IPS-18a (cell line): ENCODE measurements around the gene TULP3.

Experiments used
- H3K27ac ChIP-seq: one replicate; pipeline ENCODE4 v1.5.1; 2013; ENCODE audit warnings: low read length
- H3K27me3 ChIP-seq: one replicate; pipeline ENCODE4 v1.6.1; 2013; ENCODE audit warnings: mild to moderate bottlenecking, low read length; ENCODE audit not compliant: control insufficient read depth, insufficient read depth
- H3K36me3 ChIP-seq: one replicate; pipeline ENCODE4 v1.6.1; 2013; ENCODE audit warnings: low read depth, low read length; ENCODE audit not compliant: control insufficient read depth
- H3K4me1 ChIP-seq: one replicate; pipeline ENCODE4 v1.6.1; 2013; ENCODE audit warnings: low read depth, low read length; ENCODE audit not compliant: control insufficient read depth
- H3K4me3 ChIP-seq: one replicate; pipeline ENCODE4 v1.5.1; 2013; ENCODE audit warnings: low read length
- H3K9ac ChIP-seq: one replicate; pipeline ENCODE4 v1.6.1; 2013; ENCODE audit warnings: mild to moderate bottlenecking, low read length, moderate library complexity
- H3K9me3 ChIP-seq: one replicate; pipeline ENCODE4 v1.6.1; 2013; ENCODE audit warnings: low read depth, low read length; ENCODE audit not compliant: control insufficient read depth

The TULP3 gene

DNA sequence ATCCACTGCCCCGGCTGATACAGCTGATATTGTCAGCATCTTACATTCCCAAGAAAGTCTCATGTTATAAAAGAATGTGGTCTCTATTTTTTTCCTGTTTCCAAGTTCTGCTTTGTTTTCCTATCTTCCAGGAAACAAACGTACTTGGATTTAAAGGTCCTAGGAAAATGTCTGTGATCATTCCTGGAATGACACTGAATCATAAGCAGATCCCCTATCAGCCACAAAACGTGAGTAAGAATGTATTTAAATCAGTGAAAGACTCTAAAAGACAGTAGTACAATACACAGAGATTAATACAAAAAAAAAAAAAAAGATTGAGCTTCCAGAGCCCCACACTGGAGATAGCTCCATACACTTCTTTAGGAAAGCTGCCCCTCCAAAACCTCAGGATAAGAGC is 46.8 kb downstream of the TULP3 start:
- Histone ChIP-seq H3K4me3 (no peak overlapping the region), H3K36me3 (peaks cover 35% of the 10 kb centered on the region), H3K27me3 (no peaks in the 10 kb centered on the region), H3K9me3 (no peaks in the 10 kb centered on the region), H3K4me1 (no peaks in the 10 kb centered on the region), H3K27ac (no peak overlapping the region), H3K9ac (no peak overlapping the region)

DNA sequence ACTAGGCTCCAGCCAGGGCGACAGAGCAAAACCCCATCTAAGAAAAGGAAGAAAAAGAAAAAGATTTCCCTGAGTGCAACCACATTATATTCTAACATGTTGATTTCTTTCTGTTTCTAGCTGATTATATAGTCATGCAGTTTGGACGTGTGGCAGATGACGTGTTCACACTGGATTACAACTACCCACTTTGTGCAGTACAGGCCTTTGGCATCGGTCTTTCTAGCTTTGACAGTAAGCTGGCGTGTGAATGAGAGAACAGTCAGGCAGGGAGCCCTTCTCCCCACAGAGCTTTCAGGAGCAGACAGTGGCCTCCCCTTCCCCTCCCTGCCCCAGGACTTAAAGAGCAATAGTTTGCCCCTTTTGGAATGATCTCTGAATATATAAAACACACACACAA is 48.5 kb downstream of the TULP3 start:
- Histone ChIP-seq H3K9ac (no peak overlapping the region), H3K36me3 (peaks cover 30% of the 10 kb centered on the region), H3K4me1 (no peaks in the 10 kb centered on the region), H3K4me3 (no peak overlapping the region), H3K27me3 (no peaks in the 10 kb centered on the region), H3K9me3 (no peaks in the 10 kb centered on the region), H3K27ac (no peak overlapping the region)

DNA sequence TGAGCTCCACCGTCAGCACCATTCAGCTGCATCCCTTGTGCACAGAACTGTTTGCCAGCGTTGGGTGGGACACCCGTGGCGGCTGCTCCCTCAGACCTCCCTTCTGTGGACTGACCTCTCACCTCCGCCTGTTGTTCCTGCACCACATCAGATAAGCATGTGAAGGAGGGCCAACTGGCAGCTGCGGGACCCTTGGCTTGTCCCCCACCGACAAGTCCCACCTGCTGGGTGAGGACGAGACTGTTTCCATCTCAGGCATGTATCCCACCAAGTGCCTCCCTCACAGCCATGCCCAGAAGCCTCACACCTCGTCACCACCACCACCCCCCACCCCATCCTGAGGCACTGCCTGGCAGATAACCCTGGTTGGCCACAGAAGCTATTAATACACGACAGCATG is 49.9 kb downstream of the TULP3 start:
- peaks cover 19% of the 10 kb centered on the region for H3K36me3 ChIP-seq
- H3K27ac ChIP-seq, result no peak overlapping the region
- no peak overlapping the region for H3K9ac ChIP-seq

DNA sequence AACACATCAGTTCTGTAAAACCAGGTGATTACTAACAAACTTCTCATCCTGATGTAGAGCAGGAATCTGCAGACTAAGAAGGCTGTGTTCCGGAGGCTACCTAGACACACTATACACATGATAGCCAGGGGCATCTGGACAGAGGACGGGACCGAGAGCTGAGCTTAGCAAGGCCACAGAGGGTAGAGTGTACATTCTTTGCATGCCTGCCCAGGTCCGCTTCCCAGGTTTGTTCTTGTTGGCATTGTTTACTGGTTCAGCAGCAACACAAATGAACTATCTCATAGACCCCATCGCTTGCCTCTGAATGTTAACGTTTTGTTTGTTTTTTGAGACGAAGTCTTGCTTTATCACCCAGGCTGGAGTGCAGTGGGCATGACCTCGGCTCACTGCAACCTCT is 50.8 kb downstream of the TULP3 start:
- Histone ChIP-seq H3K9me3 (no peaks in the 10 kb centered on the region), H3K9ac (no peak overlapping the region), H3K4me3 (no peak overlapping the region), H3K36me3 (peaks cover 18% of the 10 kb centered on the region), H3K27me3 (no peaks in the 10 kb centered on the region), H3K27ac (no peak overlapping the region), H3K4me1 (no peaks in the 10 kb centered on the region)

More for the DNA sequence above, 49.9 kb downstream of the TULP3 start:
- Histone ChIP-seq H3K4me1 (no peaks in the 10 kb centered on the region), H3K9me3 (no peaks in the 10 kb centered on the region), H3K4me3 (no peak overlapping the region), H3K27me3 (no peaks in the 10 kb centered on the region)

DNA sequence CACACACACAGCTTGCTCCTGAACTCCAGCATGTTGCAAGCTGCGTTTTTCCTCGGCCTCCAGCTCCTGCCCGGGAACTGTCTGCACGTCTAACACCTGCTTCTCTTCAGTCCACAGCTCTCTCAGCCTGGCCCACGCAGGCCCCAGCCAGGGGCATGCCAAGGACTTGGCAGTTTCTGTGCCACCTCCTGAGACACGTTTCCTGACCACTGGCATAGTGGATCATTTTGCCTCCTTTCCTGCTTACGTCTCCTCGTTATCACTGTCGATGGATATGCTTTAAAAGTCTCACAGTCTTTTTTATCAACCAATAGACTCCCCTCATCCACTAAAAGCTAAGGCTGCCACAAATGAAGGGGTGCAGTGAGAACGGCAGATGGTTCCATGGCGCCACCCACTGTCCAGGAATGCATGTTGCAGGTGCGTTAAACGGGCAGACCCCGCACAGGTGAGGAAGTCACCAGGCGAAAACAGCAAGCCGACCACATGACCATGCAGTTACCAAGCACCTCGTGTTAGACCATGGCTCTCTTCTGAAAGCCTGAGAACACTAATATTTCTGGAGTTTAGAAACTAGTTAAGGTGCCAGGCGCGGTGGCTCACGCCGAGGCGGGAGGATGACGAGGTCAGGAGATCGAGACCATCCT is 53.8 kb downstream of the TULP3 start:
- H3K9ac ChIP-seq, result no peak overlapping the region

DNA sequence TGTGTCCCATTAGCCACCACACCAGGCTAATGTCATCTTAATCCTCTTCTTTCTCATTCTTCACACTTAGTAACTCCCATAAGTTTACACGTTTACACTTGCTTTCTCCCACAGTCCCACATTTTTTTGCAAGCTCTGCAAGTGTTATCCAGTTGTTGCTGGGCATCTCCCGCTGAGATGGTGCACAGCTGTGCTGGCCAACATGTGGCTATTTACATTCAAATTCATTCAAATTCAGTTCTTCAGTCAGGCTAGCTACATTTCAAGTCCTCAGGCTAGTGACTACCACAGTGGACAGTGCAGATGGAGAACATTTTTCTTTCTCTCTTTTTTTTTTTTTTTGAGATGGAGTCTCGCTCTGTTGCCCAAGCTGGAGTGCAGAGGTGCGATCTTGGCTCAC is 58.7 kb downstream of the TULP3 start:
- Histone ChIP-seq H3K27ac (no peak overlapping the region), H3K4me1 (no peaks in the 10 kb centered on the region), H3K4me3 (no peak overlapping the region), H3K36me3 (no peaks in the 10 kb centered on the region), H3K27me3 (no peaks in the 10 kb centered on the region), H3K9ac (no peak overlapping the region), H3K9me3 (no peaks in the 10 kb centered on the region)

More for the DNA sequence above, 53.8 kb downstream of the TULP3 start:
- Histone ChIP-seq H3K9me3 (no peaks in the 10 kb centered on the region), H3K27me3 (no peaks in the 10 kb centered on the region), H3K36me3 (peaks cover 8% of the 10 kb centered on the region), H3K27ac (no peak overlapping the region), H3K4me1 (no peaks in the 10 kb centered on the region), H3K4me3 (no peak overlapping the region)

DNA sequence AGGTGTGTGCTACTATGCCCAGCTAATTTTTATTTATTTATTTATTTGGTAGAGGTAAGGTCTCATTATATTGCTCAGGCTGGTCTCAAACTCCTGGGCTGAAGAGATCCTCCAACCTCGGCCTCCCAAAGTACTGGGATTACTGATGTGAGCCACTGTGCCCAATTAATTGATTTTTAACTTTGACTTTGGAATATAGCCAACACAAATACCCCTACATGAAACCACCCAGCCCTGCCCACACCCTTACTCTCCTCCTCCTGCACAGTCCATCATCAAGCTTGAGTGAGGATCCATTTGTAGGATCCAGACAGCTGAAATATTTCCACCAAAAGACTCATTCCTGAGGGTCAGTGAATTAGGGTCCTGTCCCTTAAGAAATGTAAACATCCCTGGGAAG is 65.2 kb downstream of the TULP3 start:
- no peak overlapping the region for H3K9ac ChIP-seq
- H3K9me3 ChIP-seq, result no peaks in the 10 kb centered on the region
- H3K27ac ChIP-seq, result no peak overlapping the region
- H3K36me3 ChIP-seq, result no peaks in the 10 kb centered on the region
- no peak overlapping the region for H3K4me3 ChIP-seq
- H3K27me3 ChIP-seq, result peaks cover 10% of the 10 kb centered on the region
- H3K4me1 ChIP-seq, result peaks cover 8% of the 10 kb centered on the region

DNA sequence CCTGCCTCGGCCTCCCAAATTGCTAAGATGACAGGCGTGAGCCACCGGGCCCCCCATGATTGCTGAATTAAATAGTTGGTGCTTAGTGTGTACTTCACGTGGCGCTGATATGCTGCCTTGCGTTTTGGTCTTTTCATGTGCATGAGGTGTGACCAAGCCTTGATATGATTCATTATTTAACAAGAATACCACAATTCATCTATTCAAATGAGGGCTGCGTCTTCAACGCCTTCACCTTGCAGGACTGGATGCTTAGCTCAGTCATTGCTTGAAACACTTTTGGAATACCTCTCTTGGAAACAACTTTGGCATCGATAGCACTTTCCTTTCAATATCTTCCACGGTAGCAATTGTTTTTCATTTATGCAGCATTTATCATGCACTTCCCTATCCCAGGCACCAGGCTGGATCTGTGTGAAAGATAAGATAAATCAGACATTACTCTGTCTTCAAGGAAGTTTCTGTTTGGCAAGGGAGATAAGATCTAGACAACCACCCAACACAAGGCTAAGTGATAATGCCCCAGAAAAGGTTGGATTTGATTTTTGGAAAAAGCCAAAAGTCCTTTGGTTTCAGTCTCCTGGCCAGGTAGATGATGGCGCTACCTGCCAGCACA is 67.2 kb downstream of the TULP3 start:
- Histone ChIP-seq H3K4me3 (peak overlapping the region; percentile 86), H3K27ac (no peak overlapping the region)

DNA sequence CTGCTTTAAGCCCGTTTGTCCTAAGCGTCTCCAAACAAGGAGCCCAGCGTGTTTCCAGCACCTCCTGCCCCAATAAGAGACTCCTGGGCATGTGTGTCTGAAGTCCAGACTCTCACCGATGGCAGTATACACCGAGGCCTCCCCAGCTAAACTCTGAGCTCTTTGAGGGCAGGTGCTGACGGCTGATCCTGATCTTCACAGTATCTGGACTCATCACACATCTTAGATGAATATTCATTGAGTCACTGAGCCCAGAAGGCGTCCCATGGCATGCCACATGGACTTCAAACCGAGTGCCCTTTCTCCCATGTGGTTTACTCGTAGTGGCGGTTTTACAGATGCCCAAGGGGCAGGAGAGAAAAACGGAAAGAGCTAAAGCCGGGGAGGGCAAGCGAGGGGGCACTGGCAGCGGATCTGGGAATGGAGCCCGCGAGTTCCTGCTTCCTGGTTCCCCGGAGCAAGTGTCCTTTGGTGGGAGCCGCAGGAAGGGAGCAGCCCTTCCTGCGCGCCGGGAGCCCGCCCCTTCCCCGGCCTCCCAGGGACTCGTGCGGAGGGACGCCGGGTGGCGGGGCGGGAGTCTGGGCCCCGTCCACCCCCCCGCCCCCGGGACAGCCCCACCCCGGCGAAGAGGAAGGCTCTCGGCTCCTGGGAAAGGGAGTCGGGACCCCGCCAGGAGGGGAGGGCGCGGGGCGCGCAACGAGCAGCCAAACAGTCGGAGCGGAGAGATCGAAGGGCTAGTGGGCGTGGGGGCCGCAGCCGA is 67.9 kb downstream of the TULP3 start:
- peak overlapping the region; percentile 80 for H3K9ac ChIP-seq
- peak overlapping the region; percentile 21 for H3K27ac ChIP-seq
- peak overlapping the region; percentile 86 for H3K4me3 ChIP-seq
- H3K9me3 ChIP-seq, result no peaks in the 10 kb centered on the region
- peaks cover 24% of the 10 kb centered on the region for H3K4me1 ChIP-seq
- peaks cover 18% of the 10 kb centered on the region for H3K27me3 ChIP-seq
- no peaks in the 10 kb centered on the region for H3K36me3 ChIP-seq

More for the DNA sequence above, 67.2 kb downstream of the TULP3 start:
- Histone ChIP-seq H3K9ac (peak overlapping the region; percentile 80), H3K36me3 (no peaks in the 10 kb centered on the region), H3K9me3 (no peaks in the 10 kb centered on the region), H3K27me3 (peaks cover 18% of the 10 kb centered on the region), H3K4me1 (peaks cover 17% of the 10 kb centered on the region)

DNA sequence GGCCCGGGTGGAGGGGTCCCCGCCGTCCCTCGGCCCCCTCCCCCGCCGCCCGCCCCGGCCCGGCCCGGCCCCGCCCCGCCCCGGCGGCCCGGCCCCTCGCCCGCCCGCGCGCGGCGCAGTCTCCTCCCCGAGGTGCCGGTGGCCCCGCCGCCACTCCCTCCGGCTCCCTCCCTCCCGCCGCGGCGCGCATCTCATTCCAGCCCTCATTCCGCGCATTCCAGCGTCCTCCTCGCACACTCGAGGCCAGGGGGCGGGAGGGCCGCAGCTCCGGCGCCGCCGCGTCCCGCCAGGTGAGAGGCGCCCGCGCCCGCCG is 68.5 kb downstream of the TULP3 start, which contains the start of gene TEAD4:
TEAD4 (plus strand) TSS at position 206 of the 313 bp plus-strand sequence.
- peaks cover 30% of the 10 kb centered on the region for H3K4me1 ChIP-seq
- peak within 1 kb of the TSS; percentile 21 for H3K27ac ChIP-seq
- H3K27me3 ChIP-seq, result peaks cover 18% of the 10 kb centered on the region
- peak within 1 kb of the TSS; percentile 86 for H3K4me3 ChIP-seq
- H3K9ac ChIP-seq, result peak within 1 kb of the TSS; percentile 80
- no peaks in the 10 kb centered on the region for H3K36me3 ChIP-seq
- H3K9me3 ChIP-seq, result no peaks in the 10 kb centered on the region

DNA sequence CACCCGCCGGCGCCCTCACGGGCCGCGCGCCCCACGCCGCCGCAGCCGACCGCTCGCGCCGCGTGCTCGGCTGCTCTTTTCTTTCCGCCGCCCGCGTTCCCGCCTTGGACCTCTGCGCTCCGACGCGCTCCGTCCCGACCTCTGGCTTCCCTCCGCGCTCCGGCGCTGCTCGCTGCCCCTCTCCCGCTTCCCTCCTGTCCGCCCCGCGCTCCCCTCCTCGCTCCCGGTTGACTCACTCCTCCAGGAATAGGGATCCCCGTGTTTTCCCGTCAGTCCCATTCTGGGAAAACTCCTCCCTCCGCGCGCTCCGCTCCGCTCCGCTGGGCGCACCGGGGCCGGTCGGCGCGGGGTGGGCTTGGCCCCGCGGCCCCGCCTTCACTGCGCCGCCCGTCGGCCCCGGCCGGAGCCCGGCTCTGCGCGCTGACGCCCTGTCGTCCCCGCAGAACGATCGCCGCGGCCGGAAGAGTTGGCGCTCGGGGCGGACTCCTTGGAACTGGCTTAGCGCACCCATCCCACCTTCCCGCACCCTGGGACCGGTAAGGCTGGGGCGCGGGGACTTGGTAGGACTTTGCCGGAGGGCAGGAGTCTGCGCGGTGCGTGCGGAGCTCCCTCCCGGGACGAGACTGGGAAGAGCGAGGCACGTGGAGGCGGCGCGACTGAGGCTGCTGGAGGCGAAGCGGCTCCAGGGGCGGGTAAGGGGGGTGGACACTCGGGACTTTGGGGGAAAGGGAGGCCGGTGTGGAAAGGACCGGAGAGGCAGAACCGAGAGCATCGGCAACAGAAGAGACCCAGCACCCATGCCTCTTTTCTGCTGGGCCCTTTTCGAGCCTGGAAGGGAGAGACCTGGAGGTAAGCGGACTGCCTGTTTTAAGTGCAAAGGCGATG is 69.1 kb downstream of the TULP3 start:
- H3K4me1 ChIP-seq, result peaks cover 34% of the 10 kb centered on the region
- H3K36me3 ChIP-seq, result no peaks in the 10 kb centered on the region
- H3K27me3 ChIP-seq, result peaks cover 18% of the 10 kb centered on the region
- no peak overlapping the region for H3K27ac ChIP-seq
- H3K9ac ChIP-seq, result peak overlapping the region; percentile 74
- H3K4me3 ChIP-seq, result peak overlapping the region; percentile 77
- no peaks in the 10 kb centered on the region for H3K9me3 ChIP-seq
